HG03469 (cell line): Measurements from ENCODE around the gene NOMO2.
"Not testable (repeated sequence)": the region's sequence is repeated elsewhere in the genome, so short reads cannot be mapped to it uniquely, and the experiment has no call there.

Source experiments
- ATAC-seq: cut with Tn5 transposase; IDR thresholded peaks from one replicate; pipeline ENCODE4 v1.9.1; 2021; ENCODE audit warnings: mild to moderate bottlenecking, moderate library complexity, moderate number of reproducible peaks; ENCODE audit not compliant: unreplicated experiment

NOMO2 gene

DNA sequence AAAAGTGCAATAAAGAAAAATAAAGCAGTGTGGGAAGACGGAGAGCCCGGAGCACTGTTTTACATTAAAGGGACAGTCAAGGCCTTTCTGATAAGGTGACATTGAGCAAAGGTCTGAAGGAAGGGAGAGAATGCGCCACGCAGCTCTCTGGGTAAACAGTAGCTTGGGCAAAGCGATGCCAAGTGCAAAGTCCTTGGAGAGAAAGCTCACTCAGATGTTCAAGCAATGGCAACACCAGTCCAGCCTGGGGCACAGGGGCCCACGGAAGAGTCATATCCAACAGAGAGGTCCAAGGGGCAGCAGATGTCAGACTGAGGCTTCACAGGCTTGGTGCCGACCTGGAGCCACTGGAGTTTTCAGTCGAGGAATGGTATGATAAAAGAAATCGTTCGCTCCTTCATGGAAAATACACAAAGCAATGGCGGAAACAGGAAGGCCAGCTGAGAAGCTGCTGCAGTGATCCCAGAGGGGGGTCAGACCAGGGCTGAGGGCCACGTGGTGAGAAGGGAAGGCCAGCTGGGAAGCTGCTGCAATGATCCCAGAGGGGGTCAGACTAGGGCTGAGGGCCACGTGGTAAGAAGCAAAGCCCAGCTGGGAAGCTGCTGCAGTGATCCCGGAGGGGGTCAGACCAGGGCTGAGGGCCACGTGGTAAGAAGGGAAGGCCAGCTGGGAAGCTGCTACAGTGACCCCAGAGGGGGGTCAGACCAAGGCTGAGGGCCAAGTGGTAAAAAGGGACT is 40.3 kb downstream of the NOMO2 start:
- ATAC-seq: not testable (repeated sequence)

DNA sequence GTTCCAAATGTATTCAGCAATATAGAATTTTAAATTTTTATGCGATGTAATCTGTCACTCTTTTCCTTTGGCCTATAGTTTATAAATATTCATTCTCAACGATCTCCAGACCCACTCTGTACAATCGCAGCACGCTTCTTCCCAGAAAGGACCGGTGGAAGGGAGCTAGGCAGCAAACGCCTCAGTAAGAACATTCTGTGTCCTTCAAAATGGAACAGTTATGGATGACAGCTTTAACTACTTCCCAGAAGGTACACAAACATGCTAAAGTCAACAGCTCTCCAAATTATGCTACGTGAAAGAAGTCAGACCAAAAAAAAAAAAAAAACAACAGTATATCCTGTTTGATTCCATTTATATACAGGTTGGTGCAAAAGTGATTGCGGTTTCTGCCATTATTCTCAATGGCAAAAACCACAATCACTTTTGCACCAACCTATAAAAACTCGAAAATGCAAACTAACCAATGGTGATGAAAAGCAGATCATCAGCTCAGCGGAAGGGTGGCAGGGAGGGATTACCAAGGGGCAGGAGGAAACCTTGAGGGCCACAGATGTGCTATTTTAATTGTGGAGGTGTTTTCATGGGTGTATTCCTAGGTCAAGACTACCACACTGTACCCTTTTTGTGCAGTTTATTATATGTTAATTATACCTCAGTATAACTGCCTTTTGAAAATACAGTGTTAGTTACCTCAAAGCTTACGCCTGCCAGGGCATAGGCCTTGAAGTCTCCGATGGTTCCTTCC is 43.2 kb downstream of the NOMO2 start:
- not testable (repeated sequence) for ATAC-seq

DNA sequence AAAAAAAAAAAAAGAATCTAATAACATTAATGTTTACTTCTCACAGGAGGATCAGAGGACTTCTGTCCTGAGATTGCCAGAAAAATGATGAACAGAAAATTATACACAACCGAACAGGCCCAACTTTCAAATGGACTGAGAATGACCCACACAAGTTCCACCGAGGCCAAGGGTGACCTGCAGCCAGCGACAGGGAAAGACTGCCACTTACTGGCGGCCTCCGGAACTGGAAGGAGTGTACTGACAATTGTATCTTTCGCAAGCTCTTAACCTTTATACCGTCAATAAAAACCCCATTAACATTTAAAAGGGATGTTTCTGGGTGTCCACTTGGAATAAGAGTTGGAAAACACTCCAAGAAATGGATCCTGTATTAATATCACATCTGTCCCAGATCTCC is 63.5 kb downstream of the NOMO2 start:
- not testable (repeated sequence) for ATAC-seq

DNA sequence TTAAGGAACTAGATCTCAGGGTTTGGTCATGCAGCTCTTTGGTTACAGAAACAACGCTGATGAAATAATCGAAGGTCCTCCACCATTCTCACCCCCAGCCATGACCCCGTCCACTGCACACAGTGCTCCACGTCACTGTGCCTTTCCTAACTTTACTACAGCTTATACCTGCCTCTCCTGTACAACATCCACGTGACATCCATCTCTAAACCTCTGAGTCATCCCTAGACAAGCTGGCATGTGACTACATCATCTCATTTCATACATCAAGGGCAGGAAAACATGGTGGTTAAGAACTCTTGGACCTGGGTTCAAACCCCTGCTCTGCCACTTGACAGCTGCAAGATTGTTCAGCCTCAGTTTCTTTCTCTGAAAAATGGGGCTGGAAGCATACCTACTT is 64.9 kb downstream of the NOMO2 start:
- ATAC-seq: not testable (repeated sequence)

DNA sequence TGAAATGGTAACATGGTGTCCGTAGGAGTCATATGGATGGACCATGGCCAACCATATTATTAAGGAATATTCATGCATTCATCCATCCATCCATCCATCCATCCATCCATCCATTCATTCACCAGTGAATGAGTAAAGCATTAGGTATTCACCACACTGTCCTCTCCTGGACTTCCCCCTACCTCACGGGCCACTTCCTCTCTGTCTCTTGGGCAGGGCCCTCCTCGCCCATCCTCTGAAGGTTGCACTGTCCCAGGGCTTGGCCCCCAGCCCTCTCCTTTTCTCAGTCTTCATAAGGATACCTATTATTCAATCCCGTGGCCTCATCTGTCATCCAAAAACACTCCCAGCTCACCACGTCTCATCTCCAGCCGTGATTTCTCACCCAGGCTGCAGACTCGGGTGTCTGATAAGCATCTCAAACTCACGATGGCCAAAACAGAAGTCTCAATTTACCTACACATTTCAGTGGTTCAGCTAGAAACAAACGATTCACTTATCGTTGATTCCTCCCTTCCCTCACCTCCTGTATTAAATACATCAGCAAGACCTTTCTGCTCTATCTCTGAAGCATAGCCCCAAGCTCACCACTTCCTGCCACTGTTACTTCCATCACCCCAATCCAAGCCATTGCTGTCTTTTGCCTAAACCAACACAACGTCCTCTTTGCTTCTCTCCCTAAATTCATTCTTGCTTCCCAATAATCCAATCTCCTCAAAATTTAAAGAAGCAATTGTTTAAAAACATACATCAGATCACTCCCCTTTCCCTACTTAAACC is 69.6 kb downstream of the NOMO2 start:
- not testable (repeated sequence) for ATAC-seq

DNA sequence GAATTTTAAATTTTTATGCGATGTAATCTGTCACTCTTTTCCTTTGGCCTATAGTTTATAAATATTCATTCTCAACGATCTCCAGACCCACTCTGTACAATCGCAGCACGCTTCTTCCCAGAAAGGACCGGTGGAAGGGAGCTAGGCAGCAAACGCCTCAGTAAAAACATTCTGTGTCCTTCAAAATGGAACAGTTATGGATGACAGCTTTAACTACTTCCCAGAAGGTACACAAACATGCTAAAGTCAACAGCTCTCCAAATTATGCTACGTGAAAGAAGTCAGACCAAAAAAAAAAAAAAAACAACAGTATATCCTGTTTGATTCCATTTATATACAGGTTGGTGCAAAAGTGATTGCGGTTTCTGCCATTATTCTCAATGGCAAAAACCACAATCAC is 125.9 kb downstream of the NOMO2 start:
- not testable (repeated sequence) for ATAC-seq

DNA sequence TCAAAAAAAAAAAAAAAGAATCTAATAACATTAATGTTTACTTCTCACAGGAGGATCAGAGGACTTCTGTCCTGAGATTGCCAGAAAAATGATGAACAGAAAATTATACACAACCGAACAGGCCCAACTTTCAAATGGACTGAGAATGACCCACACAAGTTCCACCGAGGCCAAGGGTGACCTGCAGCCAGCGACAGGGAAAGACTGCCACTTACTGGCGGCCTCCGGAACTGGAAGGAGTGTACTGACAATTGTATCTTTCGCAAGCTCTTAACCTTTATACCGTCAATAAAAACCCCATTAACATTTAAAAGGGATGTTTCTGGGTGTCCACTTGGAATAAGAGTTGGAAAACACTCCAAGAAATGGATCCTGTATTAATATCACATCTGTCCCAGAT is 146.1 kb downstream of the NOMO2 start:
- not testable (repeated sequence) for ATAC-seq

DNA sequence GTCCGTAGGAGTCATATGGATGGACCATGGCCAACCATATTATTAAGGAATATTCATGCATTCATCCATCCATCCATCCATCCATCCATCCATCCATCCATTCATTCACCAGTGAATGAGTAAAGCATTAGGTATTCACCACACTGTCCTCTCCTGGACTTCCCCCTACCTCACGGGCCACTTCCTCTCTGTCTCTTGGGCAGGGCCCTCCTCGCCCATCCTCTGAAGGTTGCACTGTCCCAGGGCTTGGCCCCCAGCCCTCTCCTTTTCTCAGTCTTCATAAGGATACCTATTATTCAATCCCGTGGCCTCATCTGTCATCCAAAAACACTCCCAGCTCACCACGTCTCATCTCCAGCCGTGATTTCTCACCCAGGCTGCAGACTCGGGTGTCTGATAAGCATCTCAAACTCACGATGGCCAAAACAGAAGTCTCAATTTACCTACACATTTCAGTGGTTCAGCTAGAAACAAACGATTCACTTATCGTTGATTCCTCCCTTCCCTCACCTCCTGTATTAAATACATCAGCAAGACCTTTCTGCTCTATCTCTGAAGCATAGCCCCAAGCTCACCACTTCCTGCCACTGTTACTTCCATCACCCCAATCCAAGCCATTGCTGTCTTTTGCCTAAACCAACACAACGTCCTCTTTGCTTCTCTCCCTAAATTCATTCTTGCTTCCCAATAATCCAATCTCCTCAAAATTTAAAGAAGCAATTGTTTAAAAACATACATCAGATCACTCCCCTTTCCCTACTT is 152.2 kb downstream of the NOMO2 start:
- ATAC-seq: not testable (repeated sequence)

DNA sequence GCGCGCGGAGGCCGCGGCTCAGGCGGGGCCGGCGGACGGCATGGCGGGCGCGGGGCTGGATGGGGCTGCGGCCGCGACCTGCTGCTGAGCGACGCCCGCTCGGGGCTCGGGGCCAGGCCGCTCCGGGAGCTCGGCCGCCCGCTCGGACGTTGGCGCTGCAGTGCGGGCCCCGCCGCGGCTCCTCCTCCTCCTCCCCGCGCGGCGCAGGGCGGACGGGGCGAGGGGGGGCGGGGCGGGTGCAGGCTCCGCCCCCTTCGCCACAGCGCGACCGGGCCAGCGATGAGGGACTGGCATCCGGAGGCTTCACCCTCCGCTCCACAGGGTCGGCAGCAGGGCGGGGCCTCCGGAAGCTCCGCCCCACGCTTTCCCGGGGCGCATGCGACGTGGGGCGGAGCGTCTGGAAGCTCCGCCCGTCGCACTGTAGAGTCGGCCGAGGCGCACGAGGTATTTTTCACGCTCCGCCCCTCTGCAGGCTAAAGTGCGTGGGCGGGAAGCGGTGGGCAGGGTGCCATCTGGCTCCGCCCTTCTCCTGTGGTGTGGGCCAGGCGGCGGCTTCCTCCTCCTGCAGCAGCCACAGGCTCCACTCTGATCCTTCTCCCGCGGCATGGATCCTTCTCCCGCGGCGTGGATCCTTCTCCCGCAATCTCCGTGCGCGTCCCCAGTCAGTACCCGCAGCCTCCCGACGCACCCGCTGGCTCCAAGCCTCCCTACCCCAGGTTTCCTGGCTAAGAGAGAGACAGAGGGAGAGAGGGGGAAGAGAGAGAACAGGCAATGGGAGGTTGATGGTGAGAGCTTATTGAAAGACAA is 159.8 kb downstream of the NOMO2 start:
- ATAC-seq: peak; percentile 46

DNA sequence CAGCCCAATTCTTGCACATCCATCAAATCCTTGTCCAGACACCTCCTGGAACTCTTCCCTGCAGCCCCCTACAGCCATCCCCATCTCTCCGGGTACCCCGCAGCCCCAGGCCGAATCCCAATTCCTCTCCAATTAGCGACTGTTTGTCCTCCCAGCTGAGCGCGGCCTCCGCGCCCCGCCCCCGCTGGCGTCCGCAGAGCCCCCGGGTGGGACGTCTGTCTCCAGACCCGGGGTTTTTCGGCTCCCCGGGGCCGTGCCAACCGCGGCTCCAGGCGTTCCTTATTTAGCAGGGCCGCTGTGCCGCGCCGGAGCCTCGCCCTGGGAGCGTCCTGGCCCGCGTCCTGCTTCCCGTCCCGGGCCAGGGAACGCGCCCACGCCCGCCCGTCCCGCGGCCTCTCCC is 160.7 kb downstream of the NOMO2 start:
- ATAC-seq: not testable (repeated sequence)

DNA sequence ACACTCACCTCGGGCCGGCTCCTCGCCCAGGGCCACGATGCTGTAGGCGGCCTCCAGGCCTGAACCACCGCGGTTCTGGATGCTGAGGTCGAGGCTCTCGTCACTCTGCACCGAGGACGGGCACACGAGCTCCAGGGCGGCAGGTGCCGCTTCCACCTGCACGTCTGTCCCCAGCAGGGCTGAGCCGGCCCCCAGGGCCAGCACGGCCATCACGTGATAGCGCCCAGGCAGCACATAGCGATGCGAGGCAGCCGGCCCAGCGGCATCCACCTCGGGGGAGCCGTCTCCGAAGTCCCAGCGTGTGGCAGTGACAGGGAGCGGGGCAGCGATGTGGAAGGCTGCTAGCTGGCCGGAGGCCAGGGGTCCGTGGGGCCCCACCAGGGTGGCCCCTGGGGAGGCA is 167.5 kb downstream of the NOMO2 start:
- ATAC-seq: not testable (repeated sequence)

DNA sequence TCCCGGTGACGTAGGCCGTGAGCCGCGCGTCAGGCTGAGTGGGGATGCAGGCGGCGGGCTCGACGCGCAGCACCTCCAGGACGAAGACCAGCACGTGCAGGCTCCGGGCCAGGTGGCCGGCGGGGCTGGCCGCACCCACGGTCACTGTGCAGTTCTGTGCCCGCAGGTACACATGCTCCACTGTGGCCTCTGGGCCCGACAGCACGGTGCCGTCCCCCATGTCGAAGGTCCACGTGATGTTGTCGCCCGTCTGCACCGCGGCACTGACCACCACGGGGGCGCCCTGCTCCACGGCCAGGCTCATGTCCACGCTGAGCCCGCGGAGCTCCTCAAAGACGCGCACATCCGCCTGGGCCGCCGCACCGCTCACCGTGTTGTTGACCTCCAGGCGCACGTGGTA is 174.1 kb downstream of the NOMO2 start:
- ATAC-seq: not testable (repeated sequence)

DNA sequence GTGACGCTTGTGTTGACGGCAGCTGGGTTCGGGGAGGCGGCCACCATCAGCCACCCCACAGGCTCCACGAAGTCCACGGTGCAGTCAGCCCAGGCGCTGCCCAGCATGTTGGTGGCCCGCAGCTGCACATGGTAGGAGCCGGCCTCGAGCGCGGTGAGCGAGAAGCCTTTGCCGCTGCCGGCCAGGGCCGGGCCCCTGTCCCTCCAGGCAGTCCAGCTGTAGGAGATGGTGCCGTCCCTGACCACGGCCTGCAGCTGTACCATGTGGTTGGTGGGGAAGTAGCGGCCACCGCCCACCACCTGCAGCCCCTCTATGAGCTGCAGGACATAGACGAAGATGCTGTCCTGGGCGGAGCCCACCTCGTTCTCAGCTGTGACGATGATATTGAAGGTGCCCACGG is 175.4 kb downstream of the NOMO2 start:
- ATAC-seq: not testable (repeated sequence)

DNA sequence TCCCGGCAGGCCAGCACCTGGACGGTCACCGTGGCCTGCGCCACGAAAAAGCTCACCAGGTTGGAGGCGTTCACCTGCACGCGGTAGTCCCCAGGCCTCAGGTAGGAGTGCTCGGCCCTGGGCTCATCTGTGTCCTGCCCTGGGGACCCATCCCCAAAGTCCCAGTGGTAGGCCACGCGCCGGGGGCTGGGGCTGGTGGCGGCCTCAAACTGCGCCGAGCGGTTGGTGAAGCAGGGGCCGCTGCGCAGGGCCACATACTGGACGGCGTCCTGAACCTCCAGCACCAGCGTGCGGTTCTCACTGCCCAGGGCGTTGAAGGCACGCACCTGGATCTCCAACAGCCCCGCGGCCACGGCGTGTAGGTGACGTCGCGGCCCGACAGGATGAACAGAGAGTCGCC is 176.6 kb downstream of the NOMO2 start:
- ATAC-seq: not testable (repeated sequence)

DNA sequence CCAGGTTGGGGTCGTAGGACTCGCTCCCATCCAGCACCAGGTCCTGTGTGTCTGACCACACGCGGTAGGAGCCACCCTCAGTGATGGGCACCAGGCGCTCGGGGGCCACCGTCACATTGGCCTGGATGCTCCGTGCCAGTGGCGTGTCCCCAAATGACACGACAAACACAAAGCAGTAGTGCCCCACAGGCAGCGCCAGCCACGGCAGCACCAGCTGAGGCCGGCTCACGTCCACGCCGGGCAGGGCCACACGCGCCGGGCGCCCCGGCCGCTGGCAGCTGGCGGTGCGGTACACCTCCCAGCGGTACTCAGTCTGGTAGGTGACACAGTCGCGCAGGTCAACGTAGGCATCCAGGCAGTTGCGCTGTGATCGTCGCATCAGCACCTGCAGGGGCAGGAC is 177.0 kb downstream of the NOMO2 start:
- not testable (repeated sequence) for ATAC-seq

DNA sequence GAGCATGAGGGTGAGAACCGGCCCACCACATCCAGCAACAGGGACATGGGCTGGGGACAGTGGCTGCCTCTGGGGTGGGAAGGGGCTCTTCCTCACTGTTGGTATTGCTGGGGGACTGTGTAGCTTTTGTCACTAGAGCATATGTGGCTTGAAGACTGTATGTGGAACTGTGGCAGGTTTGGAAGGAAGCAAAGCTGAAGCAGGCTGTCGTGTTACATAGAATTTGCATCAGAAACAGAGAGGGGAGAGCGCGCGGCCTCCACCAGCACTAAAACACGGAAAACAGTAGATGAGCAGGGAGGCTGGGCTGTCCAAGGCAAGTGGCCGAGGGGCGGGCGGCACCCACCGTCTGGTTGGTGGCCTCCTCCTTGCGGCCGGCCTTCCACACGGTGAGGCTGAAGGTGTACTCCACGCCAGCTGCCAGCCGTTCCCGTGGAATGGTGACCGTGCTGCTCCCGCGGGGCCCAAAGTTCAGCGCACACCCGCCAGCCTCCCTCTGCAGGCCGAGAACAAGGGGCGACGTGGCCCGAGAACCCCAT is 177.7 kb downstream of the NOMO2 start:
- ATAC-seq: not testable (repeated sequence)

DNA sequence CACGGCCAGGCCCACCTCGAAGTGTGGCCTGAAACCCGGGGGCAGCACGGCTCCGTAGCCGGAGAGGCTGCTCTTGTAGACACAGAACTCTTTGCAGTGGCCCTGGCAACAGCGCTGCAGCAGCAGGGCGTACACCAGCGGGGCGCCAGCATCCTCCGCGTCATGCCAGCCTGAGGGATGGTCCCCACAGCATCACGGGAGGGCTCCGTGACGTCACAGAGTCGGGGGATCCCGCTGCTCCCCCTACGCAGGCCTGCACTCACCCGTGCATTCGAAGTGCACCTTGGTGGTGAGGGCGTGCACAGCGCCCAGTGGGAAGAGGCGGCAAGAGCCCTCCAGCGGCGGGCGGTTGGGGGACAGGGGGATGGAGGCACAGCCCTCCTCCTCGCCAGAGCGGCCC is 179.2 kb downstream of the NOMO2 start:
- ATAC-seq: not testable (repeated sequence)
